GM18951 (cell line): ENCODE measurements around the gene ABCA13.
"Not testable (repeated sequence)": the region's sequence is repeated elsewhere in the genome, so short reads cannot be mapped to it uniquely, and the experiment has no call there.

Experiments
- POLR2A ChIP-seq: IDR thresholded peaks from 4 replicates; pipeline ENCODE4 v1.6.1; 2011; ENCODE audit warnings: mild to moderate bottlenecking; ENCODE audit not compliant: insufficient read length, insufficient read depth; ENCODE audit errors: extremely low read depth
- in situ Hi-C: fragments of 300-500 bp; cut with MboI; formaldehyde crosslinking; loops from one replicate; pipeline ENCODE4 v1.12.0; 2022; ENCODE audit warnings: low sequenced_read_pairs, mixed read lengths, inconsistent platforms; ENCODE audit not compliant: unreplicated experiment

The ABCA13 gene

DNA sequence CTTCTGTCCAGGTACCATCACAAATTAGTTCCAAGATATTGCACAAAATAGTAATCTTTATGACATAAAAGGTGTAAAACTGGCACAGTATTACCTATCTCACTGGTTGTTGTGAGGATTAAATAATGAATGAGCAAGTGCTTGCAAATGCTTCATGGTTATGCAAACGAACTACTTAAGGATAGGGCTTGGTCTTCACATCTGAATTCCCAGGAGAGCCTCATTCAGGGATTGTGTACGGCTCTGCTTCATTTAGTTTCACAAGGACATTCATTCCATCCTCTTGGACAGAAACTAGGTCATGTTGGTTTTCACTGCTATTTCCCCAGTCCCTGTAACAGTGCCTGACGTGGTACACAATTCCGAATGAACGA lies 12.1 kb downstream of the ABCA13 start:
- in situ Hi-C loops: no loop called here
- TF ChIP-seq POLR2A: no peak

DNA sequence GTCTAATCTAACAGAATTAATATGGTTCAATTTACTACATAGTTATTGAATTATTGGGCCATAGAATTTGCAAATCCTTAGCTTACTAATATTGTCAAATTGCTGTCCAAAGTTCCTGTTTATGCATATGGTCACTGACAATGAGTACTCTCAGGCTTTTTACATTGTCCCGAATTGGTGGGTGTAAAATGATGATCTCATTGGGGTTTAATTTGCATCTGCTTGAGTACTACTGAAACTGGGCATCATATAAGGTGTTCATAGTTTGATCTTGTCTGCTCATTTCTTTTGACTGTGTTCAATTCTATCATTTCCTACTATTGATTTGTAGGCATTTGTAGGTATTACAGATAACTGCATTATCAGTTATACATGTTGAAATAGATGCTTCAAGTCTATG lies 12.7 kb downstream of the ABCA13 start:
- in situ Hi-C loops: no loop called here
- no peak for TF ChIP-seq POLR2A

- TF ChIP-seq POLR2A: no peak
- in situ Hi-C loops: no loop called here
These were observed 17.7 kb downstream of the ABCA13 start for GRCh38 chr7:48188776-48189520.

DNA sequence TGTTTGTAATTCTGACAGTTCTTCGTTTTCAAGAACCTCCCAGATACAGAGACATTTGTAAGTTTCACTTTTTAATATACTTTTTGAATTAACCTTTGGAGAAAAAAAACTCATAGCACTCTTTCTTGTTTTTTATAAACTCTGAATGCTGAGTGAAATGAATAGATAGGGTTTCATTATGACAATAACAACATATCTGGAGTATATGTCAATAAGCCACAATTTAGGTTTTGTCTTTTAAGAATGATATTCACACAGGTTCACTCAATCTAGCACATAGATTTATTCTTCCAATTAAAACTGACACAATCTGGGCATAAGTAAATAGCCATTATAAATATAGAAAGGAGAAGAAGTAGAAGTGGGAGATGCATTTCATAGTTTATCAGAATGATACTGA lies 21.7 kb downstream of the ABCA13 start:
- in situ Hi-C loops: no loop called here
- no peak for TF ChIP-seq POLR2A

- no peak for TF ChIP-seq POLR2A
- in situ Hi-C loops: no loop called here
These were observed 22.2 kb downstream of the ABCA13 start for GRCh38 chr7:48193421-48193820.

DNA sequence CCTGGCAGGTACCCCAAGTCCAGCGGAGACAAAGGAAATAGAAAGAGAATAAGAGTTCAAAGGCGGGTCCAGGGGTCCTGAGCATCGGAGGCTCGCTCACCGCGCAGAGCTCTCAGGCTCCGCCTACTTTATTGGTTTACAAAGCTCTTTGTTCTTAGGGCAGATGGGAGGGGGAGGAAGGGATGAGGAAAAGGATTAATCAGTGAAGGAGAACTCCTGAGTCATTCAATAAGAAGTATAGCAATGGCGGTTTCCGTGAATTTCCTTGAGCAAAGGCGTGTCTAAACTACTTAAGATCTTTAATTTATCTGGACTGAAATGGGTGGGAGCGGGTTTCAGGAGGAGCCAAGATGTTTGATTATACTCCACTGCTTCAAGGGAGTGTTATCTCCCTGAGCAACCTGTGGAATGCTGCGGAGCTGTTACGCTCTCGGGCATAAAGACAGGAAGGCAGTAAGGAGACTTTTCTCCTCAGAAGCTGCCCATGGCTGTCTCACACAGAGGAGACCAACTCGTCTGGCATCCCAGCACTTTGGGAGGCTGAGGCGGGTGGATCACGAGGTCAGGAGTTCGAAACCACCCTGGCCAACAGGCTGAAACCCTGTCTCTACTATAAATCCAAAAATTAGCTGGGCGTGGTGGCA lies 29.8 kb downstream of the ABCA13 start:
- in situ Hi-C loops: not testable (repeated sequence)

DNA sequence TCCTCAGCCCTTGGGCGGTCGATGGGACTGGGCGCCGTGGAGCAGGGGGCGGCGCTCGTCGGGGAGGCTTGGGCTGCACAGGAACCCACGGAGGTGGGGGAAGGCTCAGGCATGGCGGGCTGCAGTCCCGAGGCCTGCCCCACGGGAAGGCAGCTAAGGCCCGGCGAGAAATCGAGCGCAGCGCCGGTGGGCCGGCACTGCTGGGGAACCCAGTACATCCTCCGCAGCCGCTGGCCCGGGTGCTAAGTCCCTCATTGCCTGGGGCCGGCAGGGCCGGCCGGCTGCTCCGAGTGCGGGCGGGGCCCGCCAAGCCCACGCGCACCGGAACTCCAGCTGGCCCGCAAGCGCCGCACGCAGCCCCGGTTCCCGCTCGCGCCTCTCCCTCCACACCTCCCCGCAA lies 31.7 kb downstream of the ABCA13 start:
- in situ Hi-C loops: not testable (repeated sequence)

DNA sequence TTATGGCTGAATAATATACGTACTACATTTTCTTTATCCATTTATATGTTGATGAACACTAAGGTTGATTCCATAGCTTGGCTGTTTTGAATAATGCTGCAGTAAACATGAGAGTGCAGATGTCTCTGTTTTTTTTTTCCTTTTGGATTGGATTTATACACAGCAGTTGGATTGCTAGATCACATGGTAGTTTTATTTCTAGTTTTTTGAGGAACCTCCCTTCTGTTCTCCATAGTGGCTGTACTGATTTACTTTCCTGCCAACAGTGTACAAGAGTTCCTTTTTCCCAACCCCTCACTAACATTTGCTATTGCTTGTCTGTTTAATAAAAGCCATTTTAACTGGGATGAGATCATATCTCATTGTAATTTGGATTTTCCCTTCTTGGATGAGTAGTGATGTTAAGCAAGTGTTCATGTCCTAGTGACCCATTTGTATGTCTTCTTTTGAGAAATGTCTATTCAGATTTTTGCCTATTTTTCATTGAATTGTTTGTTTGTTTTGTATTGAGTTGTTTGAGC lies 36.0 kb downstream of the ABCA13 start:
- TF ChIP-seq POLR2A: no peak
- in situ Hi-C loops: no loop called here

DNA sequence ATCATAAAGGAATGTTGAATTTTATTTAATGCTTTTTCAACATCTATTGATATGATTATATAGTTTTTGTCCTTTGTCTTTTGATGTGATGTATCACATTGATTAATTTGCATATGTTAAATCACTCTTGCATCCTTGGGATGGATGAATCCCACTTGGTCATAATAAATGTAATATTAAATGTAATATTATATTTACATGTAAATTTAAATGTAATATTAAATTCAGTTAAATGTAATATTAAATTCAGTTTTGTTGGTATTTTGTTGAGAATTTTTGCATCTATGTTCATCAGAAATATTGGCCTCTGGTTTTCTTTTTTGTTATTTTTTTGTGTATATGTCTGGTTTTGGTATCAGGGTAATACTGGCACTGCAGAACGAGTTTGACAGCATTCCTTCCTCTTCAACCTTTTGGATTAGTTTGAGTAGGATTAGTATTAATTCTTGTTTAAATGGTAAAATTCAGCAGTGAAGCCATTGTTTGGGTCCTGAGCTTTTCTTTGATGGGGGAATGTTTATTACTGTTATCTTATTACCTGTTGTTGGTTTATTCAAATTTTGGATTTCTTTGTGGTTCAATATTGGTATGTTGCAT lies 37.8 kb downstream of the ABCA13 start:
- no peak for TF ChIP-seq POLR2A

GRCh38 chr7:48213226-48213625 lies 42.0 kb downstream of the ABCA13 start:
- TF ChIP-seq POLR2A: no peak
- in situ Hi-C loops: no loop called here

More for the DNA sequence above, 37.8 kb downstream of the ABCA13 start:
- in situ Hi-C loops: no loop called here

DNA sequence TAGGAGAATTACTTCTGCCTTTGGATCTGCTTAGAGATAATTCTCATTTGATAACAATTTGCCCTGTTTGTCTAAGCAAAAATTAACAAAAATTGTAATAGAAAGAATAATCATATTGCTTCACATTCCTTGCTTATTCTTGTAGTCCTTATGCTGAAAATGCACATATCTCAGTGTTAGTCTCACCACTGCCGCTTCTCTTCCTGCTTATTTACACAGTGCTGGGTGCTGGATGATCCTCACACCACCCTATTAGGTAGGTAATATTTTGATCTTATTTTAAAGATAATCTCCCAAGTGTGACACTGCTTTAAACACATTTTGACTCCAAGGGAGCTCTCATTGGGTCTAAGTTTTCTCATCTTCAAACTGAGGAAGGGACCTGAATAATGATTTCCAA lies 46.0 kb downstream of the ABCA13 start:
- TF ChIP-seq POLR2A: no peak
- in situ Hi-C loops: no loop called here

DNA sequence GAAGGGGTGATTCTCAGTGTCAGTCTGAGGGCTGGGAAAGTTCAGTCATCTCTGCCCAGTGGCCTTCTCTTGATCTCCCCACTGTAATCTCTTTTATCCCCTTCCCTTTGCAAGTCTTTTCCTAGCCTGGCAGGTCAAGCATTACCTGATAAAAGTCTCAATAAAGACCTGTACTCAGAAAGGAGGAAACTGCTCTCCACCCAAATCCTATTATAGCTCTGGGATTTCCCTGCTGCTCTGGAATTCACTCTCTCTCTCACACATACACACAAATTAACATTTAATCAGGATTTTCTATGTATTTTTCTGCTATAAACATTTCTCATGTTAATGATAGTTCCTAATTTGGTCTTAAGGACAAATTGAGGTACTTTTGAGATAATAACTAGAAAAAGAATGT lies 46.5 kb downstream of the ABCA13 start:
- in situ Hi-C loops: no loop called here
- no peak for TF ChIP-seq POLR2A

DNA sequence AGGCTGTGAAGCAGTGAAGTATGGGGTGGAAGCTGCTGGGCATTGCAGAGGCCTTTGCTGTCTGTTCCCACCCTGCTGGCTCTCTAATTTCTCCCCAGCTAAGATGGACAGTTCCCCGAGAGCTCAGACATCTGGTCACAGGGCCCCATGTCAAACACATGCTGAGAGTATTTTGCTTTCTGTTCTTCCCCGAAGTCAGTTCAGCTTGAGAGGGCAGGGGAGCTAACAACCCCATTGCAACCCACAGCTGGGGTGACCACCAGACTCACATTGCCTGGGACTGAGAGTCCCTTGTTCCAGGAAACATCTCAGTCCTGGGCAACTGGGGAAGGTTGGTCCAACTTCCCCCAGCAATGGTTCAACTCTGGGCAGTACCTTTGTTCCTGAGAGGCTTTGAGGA lies 52.8 kb downstream of the ABCA13 start:
- in situ Hi-C loops: no loop called here
- TF ChIP-seq POLR2A: no peak

DNA sequence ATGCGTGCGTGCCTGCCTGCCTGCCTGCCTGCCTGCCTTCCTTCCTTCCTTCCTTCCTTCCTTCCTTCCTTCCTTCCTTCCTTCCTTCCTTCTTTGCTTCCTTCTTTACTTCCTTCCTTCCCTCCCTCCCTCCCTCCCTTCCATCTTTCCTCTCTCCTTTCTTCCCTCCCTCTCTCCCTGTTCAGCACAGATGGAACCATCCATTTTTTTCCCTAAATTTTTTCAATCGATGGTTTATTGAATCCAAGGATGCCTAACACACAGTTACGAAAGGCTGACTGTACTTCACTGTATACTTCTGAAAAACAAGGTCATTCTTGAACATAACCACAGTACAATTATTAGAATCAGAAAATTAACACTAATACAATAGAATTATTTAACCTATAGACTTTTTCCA lies 53.8 kb downstream of the ABCA13 start:
- no peak for TF ChIP-seq POLR2A
- in situ Hi-C loops: no loop called here
